ENCODE measurements around the gene ECT2.
A peak's percentile ranks its signal among the peaks of the same experiment; 100 is the strongest.
"Not testable (repeated sequence)": the region's sequence is repeated elsewhere in the genome, so short reads cannot be mapped to it uniquely, and the experiment has no call there.

Gene ECT2

GRCh38 chr3:172750368-172751174 lies at the start of gene ECT2:
ECT2 (plus strand) TSS chr3:172750726; CDS start chr3:172754531, 3,805 bp downstream.
- DNase-seq: peak; percentile 99

DNA sequence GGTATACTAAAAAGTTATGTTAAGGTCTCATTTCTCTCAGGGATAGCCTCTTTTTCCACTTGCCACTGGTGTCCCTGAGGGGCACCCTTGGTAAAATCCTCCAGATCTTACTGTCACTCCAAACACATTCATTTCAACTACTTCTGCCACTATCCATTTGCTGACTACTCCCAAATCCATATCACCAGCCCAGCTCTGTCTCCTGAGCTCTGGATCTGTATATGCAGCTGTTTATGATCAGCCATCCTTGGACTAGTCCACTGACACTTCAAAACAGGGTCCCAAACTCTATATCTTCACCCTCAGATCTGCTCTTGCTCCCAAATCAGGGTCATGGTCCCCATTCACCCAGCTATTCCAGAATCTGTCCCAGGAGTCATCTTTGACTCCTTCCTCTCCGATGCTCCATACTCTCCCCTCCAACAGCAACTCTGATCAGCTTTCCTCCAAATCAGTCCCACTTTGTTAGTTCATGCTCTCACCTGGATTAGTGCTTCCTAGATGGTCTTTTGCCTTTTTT lies 49.5 kb upstream of the ECT2 start:
- no peak for DNase-seq

- no peak for DNase-seq
Measured at GRCh38 chr3:172701751-172702150, 48.8 kb upstream of the ECT2 start.

- no peak for DNase-seq
Measured at GRCh38 chr3:172702256-172702655, 48.3 kb upstream of the ECT2 start.

- not testable (repeated sequence) for DNase-seq
Measured at GRCh38 chr3:172702731-172703130, 47.8 kb upstream of the ECT2 start.

DNA sequence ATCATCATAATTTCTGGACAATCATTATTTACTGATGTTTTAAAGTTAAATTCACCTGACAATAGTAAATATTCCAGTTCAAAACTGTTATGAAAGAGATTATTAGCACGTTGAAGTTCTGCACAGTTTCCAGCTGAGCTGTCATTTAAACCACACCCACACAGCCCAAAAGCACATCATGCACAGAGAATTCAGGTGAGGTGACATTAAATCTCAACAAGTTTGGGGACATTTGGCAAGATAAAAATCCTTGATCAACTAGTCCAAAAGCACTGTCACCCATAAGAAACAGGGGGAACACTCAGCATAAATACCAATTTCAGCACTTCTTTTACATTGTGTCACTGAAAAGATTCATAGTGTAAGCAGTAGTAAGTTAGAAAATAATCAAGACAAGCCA lies 46.5 kb upstream of the ECT2 start:
- no peak for DNase-seq

- no peak for DNase-seq
Measured at GRCh38 chr3:172705170-172705569, 45.4 kb upstream of the ECT2 start.

GRCh38 chr3:172707030-172707429 lies 43.5 kb upstream of the ECT2 start:
- no peak for DNase-seq

DNA sequence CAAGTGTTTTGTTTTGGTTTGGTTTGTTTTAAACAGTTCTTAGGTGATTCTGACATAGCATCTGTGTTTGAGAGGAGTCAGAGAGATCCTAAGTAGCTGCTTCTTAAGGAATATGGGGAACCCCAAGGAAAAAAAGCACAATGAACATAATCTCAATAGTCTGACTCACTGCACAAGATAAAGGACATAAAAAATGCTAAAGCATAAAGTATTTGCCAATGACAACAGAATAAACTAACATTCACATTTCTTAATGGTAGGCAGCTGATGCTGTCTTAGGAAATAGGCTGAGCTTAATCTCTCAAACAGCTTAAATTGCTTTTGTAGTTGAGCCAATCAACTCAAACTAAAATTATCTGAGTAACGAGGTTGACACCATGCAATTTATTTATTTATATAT lies 42.6 kb upstream of the ECT2 start:
- no peak for DNase-seq

GRCh38 chr3:172708921-172709773 lies 41.4 kb upstream of the ECT2 start:
- no peak for DNase-seq

DNA sequence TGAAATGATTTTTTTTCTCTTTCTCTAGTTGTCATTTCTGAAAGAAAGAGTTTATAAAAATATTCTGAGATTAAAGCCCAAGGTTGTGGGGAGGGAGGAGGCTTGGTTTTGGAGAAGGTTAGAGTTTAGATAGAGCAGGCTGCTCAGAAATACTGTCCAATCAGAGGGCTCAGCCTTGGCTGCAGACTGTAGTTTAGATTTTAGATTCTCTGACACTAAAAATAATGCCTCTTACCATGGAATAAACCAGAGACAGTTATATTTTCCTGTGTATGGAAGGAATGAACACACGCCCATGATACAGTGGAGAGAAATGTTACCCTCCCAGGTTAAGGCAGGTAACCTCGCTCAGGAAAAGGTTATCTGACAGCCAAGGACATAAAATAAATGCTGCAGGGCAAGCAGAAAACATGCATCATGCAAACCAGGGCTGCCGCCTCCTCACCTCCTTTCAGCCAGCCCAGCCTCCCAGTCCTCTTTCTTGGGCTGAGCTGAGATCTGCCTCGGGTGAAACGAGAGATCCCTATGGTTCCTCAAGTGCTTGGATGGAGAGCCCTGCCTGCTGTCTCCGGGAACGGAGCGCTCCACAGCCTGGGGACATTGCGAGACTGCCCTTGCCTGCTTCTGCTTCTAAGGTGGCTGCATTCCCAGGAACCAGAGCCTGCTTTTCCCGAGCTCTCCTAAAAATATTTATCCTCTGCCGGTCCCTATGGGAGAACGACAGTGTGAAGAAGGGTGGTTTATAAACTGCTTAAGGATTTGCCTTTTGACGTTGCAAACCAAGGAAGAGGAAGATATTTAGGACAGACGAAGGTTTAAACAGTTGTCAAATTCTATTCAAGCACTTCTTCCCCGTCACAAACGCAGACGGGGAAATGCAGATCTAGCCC lies 40.5 kb upstream of the ECT2 start:
- DNase-seq: peak; percentile 44

GRCh38 chr3:172710664-172711453 lies 39.7 kb upstream of the ECT2 start, which contains the start of gene NCEH1:
NCEH1 (minus strand) TSS chr3:172711067; CDS start chr3:172710984, 83 bp downstream.
- peak; percentile 82 for DNase-seq

DNA sequence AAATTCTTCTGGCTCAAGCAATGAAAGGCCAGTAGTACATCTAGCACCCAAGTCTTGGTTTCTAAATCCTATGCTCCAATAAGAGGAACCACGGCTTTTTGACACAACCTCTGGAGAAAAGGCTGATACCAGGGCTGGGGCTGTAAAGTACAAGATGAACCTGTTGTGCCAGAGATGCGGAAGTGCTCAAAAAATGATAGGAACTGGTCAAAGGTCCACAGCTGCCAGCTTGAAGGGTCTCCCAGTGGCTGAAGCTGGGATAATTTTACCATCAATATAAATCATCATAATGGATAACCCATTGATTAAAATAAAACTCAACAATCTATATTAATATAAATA lies 39.1 kb upstream of the ECT2 start:
- no peak for DNase-seq

DNA sequence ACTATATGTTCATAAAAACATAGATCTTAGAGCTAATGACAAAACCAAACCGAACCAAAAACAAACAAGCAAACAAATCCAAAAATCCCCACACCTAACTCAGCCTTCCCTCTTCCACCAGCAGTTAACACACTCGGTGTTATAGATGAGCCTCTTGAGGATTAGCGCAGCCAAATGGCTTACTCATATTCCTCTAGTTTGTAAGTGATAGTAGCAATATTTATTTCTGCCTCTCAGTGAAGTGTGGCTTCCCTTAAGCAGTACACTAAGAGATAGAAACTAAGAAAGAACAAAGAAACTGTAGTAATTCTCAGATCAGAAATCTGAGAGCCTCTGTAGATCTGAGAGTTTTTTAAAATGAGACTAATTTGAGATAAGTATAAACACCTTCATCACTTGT lies 37.2 kb upstream of the ECT2 start:
- DNase-seq: peak; percentile 23

DNA sequence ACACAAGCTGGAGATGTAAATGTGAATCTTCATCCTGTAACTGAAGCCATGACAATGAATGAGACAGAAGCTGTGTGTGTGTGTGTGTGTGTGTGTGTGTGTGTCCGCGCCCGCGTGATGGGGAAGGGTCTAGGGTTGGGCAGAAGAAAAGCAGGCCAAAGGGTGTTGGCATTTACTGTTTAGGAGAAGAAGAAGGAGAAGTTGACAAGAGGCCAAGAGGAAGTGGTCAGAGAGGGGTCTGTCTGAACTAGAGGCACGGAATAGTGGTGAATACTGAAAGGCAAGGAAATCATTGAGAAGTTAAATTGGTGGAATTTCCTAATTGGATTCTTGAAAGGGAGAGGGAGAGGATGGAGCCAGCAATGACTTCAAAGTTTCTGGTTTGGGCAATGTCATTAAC lies 34.0 kb upstream of the ECT2 start:
- DNase-seq: no peak

DNA sequence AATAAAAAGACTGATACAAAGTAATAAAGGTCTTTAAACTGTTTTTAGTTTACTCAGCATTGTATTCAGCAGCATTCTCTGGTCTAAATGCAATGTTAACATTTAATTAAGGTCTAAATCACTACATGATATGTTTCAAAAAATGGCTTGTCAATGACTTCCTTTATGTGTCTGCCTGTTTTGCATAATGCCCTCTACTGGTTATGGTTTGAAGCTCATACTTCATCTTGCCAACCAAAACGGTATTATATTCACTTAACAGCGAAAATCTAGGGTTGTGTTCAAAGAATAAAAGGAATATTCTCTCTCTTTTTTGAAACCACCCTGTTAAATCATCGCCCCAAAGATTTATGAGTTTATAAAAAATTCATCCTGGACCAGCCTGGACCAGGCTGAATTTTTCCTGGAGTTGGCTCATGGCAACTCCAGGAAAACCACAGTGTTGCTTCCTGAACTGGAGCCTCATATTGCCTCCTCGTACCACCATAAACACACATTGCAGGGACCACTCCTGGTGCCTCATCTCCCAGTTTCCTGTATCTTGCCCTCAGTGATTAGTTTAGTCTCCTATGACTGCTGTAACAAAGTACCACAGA lies 32.9 kb upstream of the ECT2 start:
- DNase-seq: no peak

DNA sequence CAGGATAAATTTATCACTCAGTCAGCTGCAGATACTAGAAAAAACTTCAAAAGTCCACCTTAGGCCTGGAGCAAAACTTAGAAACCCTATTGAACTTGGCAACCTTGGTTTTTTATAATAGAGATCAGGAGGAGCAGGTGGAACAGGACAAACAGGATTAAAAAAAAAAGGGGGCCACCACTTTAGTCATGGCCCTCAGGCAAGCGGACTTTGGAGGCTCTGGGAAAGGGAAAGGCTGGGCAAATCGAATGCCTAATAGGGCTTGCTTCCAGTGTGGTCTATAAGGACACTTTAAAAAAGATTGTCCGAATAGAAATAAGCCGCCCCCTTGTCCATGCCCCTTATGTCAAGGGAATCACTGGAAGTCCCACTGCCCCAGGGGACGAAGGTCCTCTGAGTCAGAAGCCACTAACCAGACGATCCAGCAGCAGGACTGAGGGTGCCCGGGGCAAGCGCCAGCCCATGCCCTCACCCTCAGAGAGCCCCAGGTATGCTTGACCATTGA lies 27.9 kb upstream of the ECT2 start:
- DNase-seq: not testable (repeated sequence)

DNA sequence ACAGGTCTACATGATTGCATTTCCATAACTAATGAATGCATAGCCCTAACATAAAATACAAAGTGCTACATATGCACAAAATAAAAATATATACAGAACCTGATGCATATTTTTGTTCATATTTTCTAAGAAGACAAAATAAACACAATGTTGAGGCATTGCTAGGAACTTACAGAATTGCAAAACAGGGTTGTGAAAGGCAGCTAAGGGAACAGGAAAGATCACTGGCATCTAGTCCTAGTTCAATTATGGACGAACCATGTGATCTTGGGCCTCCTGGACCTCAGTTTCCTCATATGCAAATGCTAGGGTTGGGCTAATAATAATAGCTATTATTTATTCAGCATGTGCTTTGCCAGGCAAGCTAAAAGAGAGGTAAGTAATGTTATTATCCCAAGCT lies 24.1 kb upstream of the ECT2 start:
- DNase-seq: no peak

DNA sequence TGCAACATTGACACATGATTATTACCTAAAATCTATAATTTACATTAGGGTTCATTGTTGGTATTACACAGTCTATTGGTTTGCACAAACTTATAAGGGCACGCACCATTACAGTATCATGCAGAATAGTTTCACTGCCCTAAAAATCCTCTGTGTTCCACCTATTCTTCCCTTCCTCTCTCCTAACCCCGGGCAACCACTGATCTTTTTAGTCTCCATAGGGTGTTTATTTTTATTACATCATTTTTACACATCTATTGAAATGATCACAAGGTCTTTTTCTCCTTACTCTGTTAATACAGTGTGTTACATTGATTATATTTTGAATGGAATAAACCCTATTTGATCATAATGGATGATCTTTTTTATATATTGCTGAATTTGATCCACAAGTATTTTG lies 15.5 kb upstream of the ECT2 start:
- DNase-seq: no peak

- DNase-seq: no peak
Measured at GRCh38 chr3:172739462-172739861, 11.1 kb upstream of the ECT2 start.

GRCh38 chr3:172746475-172746874 lies 4.1 kb upstream of the ECT2 start:
- DNase-seq: no peak
